HepG2 (cell line): ENCODE data around the gene SERTAD1. TPM values are rescaled to one million over a fixed set of nuclear protein-coding genes. Genes with fewer than 3 reads are reported as not detected.

ENCODE experiments used
- ATAC-seq: fragments of 200-7000 bp; cut with Tn5 transposase; 3 replicates; pipeline ENCODE4 v1.9.1; 2020; ENCODE audit warnings: mild to moderate bottlenecking, moderate library complexity
- BruUV-seq: library from RNA; stranded (reverse); fragments of 400-500 nt; replicated peaks from 2 replicates; lab custom pipeline; 2021; lab: Mats Ljungman, UMichigan
- CTCF ChIA-PET: fragments of 300-600 bp; formaldehyde crosslinking; extraction: SDS; loops from one replicate; lab custom pipeline; 2021; ENCODE audit warnings: low total read pairs, inconsistent platforms, low intra/inter-chr PET ratio; lab: Yijun Ruan, JAX
- POLR2A ChIA-PET: fragments of 350-600 bp; sonication (Branson Sonifier 250); formaldehyde crosslinking; loops from one replicate; lab custom pipeline; 2020; ENCODE audit warnings: antibody characterized with exemption, inconsistent platforms; lab: Yijun Ruan, JAX
- DNase-seq: peaks from one replicate; pipeline ENCODE4 v3.0.0-alpha.2; 2015; ENCODE audit warnings: low spot score
- FAIRE-seq: peaks from 3 replicates; lab custom pipeline; 2011; peaks lifted over from hg19 to GRCh38; lab: Jason Lieb, UNC
- H2AFZ ChIP-seq: one replicate; pipeline ENCODE4 v1.6.1; 2011; ENCODE audit warnings: low read length, inconsistent platforms
- H3K27ac ChIP-seq: fragments of 300-600 bp; 3 replicates; pipeline ENCODE4 v1.8.0; 2011; ENCODE audit warnings: mixed run types, mild to moderate bottlenecking, mixed read lengths, low read length, inconsistent platforms; ENCODE audit not compliant: insufficient read depth; ENCODE audit errors: extremely low read length
- H3K27me3 ChIP-seq, 2 experiments: fragments of 200-600 bp in 1 of 2; 2 replicates in 1 of 2; 3 replicates in 1 of 2; pipeline versions ENCODE4 v1.6.0 to v1.8.0; 2011; ENCODE audit warnings: low read length in 2 of 2, mild to moderate bottlenecking in 2 of 2, moderate library complexity in 2 of 2, inconsistent platforms in 1 of 2; ENCODE audit not compliant: insufficient read depth in 2 of 2, control insufficient read depth in 1 of 2
- H3K36me3 ChIP-seq, 2 experiments: fragments of 200-600 bp in 1 of 2; replicated peaks in 1 of 2; 2 replicates in 1 of 2; 3 replicates in 1 of 2; pipeline versions ENCODE4 v1.5.1 to v1.8.0; 2011; ENCODE audit warnings: low read length in 2 of 2, inconsistent platforms in 1 of 2; ENCODE audit not compliant: insufficient read depth in 2 of 2, control insufficient read depth in 1 of 2
- H3K4me1 ChIP-seq: 2 replicates; pipeline ENCODE4 v1.5.1; 2012; ENCODE audit warnings: low read length, inconsistent platforms; ENCODE audit not compliant: insufficient read depth
- H3K4me2 ChIP-seq: 2 replicates; pipeline ENCODE4 v1.6.0; 2011; ENCODE audit warnings: low read depth, low read length, inconsistent platforms
- H3K4me3 ChIP-seq, 3 experiments: fragments of 200-600 bp in 1 of 3; sonication (generic), shearing (Covaris generic) in 1 of 3; replicated peaks in 1 of 3; 2 replicates each; pipeline ENCODE4 v1.5.1; 2011 to 2016; ENCODE audit warnings: low read length in 3 of 3, inconsistent platforms in 2 of 3, low read depth in 2 of 3, mild to moderate bottlenecking in 2 of 3, control low read depth in 1 of 3, mixed read lengths in 1 of 3; ENCODE audit not compliant: insufficient read depth in 1 of 3
- H3K79me2 ChIP-seq: one replicate; pipeline ENCODE4 v1.6.1; 2011; ENCODE audit warnings: low read length, inconsistent platforms; ENCODE audit not compliant: insufficient read depth
- H3K9ac ChIP-seq: 2 replicates; pipeline ENCODE4 v1.6.0; 2011; ENCODE audit warnings: mild to moderate bottlenecking, low read depth, low read length, inconsistent platforms; ENCODE audit not compliant: insufficient read depth
- H3K9me3 ChIP-seq: 2 replicates; pipeline ENCODE4 v1.5.1; 2012; ENCODE audit warnings: mild to moderate bottlenecking, low read length
- H4K20me1 ChIP-seq: 2 replicates; pipeline ENCODE4 v1.6.0; 2011; ENCODE audit warnings: inconsistent platforms, mild to moderate bottlenecking, low read length, moderate library complexity; ENCODE audit not compliant: insufficient read depth
- CCDC6 ChIP-seq: sonication (generic); formaldehyde crosslinking; IDR thresholded peaks from 2 replicates; pipeline ENCODE4 v1.8.1; 2022; ENCODE audit warnings: mild to moderate bottlenecking, missing genetic modification reagents, moderate library complexity
- FOSL2 ChIP-seq: sonication (generic); formaldehyde crosslinking; IDR thresholded peaks from 2 replicates; pipeline ENCODE4 v1.4.0; 2020; ENCODE audit warnings: missing genetic modification reagents
- JARID2 ChIP-seq: sonication (generic); formaldehyde crosslinking; IDR thresholded peaks from 2 replicates; pipeline ENCODE4 v1.8.1; 2023; ENCODE audit warnings: missing genetic modification reagents, inconsistent platforms; ENCODE audit not compliant: insufficient replicate concordance
- NFYB ChIP-seq: sonication (generic); formaldehyde crosslinking; IDR thresholded peaks from 2 replicates; pipeline ENCODE4 v1.4.0; 2020; ENCODE audit warnings: missing genetic modification reagents
- POLR2AphosphoS2 ChIP-seq: IDR thresholded peaks from 2 replicates; pipeline ENCODE4 v1.6.1; 2011; ENCODE audit warnings: low read depth, low read length, improper control_type of control experiment
- SP140L ChIP-seq: sonication (generic); formaldehyde crosslinking; IDR thresholded peaks from 2 replicates; pipeline ENCODE4 v1.4.0; 2020; ENCODE audit warnings: missing genetic modification reagents, borderline replicate concordance
- ZBTB8A ChIP-seq: sonication (generic); formaldehyde crosslinking; IDR thresholded peaks from 2 replicates; pipeline ENCODE4 v1.4.0; 2020; ENCODE audit warnings: mild to moderate bottlenecking, low read depth, missing genetic modification reagents, borderline replicate concordance
- ZNF143 ChIP-seq: sonication (generic); formaldehyde crosslinking; IDR thresholded peaks from 2 replicates; pipeline ENCODE4 v1.4.0; 2020; ENCODE audit warnings: missing genetic modification reagents
- ZNF205 ChIP-seq: IDR thresholded peaks from 2 replicates; pipeline ENCODE4 v1.6.1; 2018; ENCODE audit warnings: missing biosample characterization, missing genetic modification reagents
- ZNF557 ChIP-seq: sonication (generic); formaldehyde crosslinking; IDR thresholded peaks from 2 replicates; pipeline ENCODE4 v1.4.0; 2020; ENCODE audit warnings: missing genetic modification reagents
- ZNF629 ChIP-seq: sonication (generic); formaldehyde crosslinking; conservative IDR thresholded peaks from 2 replicates; pipeline ENCODE4 v1.5.0; 2020; ENCODE audit warnings: missing genetic modification reagents
- ZNF75D ChIP-seq: sonication (generic); formaldehyde crosslinking; IDR thresholded peaks from 2 replicates; pipeline ENCODE4 v1.8.1; 2023; ENCODE audit warnings: missing genetic modification reagents, mild to moderate bottlenecking, borderline replicate concordance
- ZUFSP ChIP-seq: sonication (generic); formaldehyde crosslinking; IDR thresholded peaks from 2 replicates; pipeline ENCODE4 v1.9.0; 2021; ENCODE audit warnings: missing genetic modification reagents, mild to moderate bottlenecking, borderline replicate concordance
- WGBS: methylation state at CpG from one replicate; pipeline ENCODE4 v1.1.6; 2017; ENCODE audit warnings: low lambda C conversion rate; 5-methylcytosine and 5-hydroxymethylcytosine counted together
- in situ Hi-C: cut with HindIII; loops from 2 replicates; pipeline ENCODE4 v1.10.0; 2017; ENCODE audit warnings: low pct_unique_long_range_greater_than_20kb; ENCODE audit not compliant: extremely low pct_ligation_motif_present
- intact Hi-C: fragments of 100-400 bp; cut with micrococcal nuclease; formaldehyde crosslinking; loops from one replicate; pipeline ENCODE4 v1.10.0; 2022; ENCODE audit not compliant: unreplicated experiment
- polyA plus RNA-seq, 8 experiments: library from polyadenylated mRNA; depleted of rRNA in 3 of 8; stranded (reverse) in 7 of 8; unstranded in 1 of 8; fragments of >200 nt; fragmentation: Illumina TruSeq in 4 of 8; extraction: Trizol in 4 of 8; gene quantifications; 2 replicates each; pipeline versions ENCODE4 v1.2.1 to v1.2.3, GENCODE V29; 2011 to 2016; ENCODE audit warnings: low read depth in 4 of 8, missing spikeins in 1 of 8, mixed read lengths in 1 of 8; ENCODE audit not compliant: insufficient read depth in 1 of 8
- total RNA-seq, 5 experiments: library from RNA; depleted of rRNA; stranded (reverse); fragments of >200 nt; fragmentation: Illumina TruSeq; extraction: Trizol; gene quantifications; 2 replicates each; pipeline ENCODE4 v1.2.3, GENCODE V29; 2016; ENCODE audit warnings: low read depth in 1 of 5

Gene SERTAD1
- total and polyA plus RNA-seq, 2 of the 13 experiments (the other 11 are each of a cell fraction or from before 2014, with no cell fraction given): 4.3 to 4.5 TPM

- TF ChIP-seq ZBTB8A (CRISPR knock-in tag): no peak
- TF ChIP-seq POLR2AphosphoS2: no peak
- TF ChIP-seq ZNF75D (CRISPR knock-in tag): no peak
- peak; percentile 88 for TF ChIP-seq ZNF629 (CRISPR knock-in tag)
- no peak for TF ChIP-seq ZUFSP (CRISPR knock-in tag)
Observed at GRCh38 chr19:40412866-40413265, 12.9 kb downstream of the SERTAD1 start (continued).

- Histone ChIP-seq H2AFZ (no peak overlapping the region), H3K27ac (no peak overlapping the region), H3K4me3 (no peak overlapping the region), H3K79me2 (no peaks in the 10 kb centered on the region), H3K4me1 (peaks cover 52% of the 10 kb centered on the region), H3K9me3 (no peaks in the 10 kb centered on the region), H3K4me2 (0 out of 2 replicates have a peak overlapping the region, but pooled peaks have one; percentile 11), H4K20me1 (no peaks in the 10 kb centered on the region), H3K27me3 (peaks cover 2 to 27% of the 10 kb centered on the region in 2 experiments; a peak in 3 of 5 replicates), H3K36me3 (no peaks in the 10 kb centered on the region), H3K9ac (no peak overlapping the region)
- intact Hi-C loops: no loop called here
- 8% methylated on average over 6 of the region's 8 CpGs for WGBS
- TF ChIP-seq ZNF143 (CRISPR knock-in tag) (no peak), ZNF629 (CRISPR knock-in tag) (peak; percentile 88), CCDC6 (no peak), NFYB (CRISPR knock-in tag) (no peak), SP140L (CRISPR knock-in tag) (no peak), ZNF557 (CRISPR knock-in tag) (no peak), ZNF205 (no peak), JARID2 (CRISPR knock-in tag) (no peak), FOSL2 (CRISPR knock-in tag) (0 out of 2 replicates have a peak, but pooled peaks have one; percentile 12)
- no peak for FAIRE-seq
- no peak for ATAC-seq
- POLR2A ChIA-PET: interaction anchor here (1.6 to 3.6 kb wide), 2 partner anchors 9 kb away, joined by 4 to 14 read pairs; no protein-coding TSS in a partner anchor
- in situ Hi-C loops: no loop called here
- BruUV-seq: no TSS peak
- CTCF ChIA-PET: no interaction called here
- DNase-seq: no peak
Observed at GRCh38 chr19:40411958-40412499, 13.8 kb downstream of the SERTAD1 start.
